OCI-LY7 (cell line): ENCODE measurements around the gene BCL2L11.

ENCODE experiments used
- CTCF ChIP-seq: fragments of 200-600 bp; sonication (generic); conservative IDR thresholded peaks from 2 replicates; pipeline ENCODE4 v1.5.1; 2014; ENCODE audit warnings: mild to moderate bottlenecking, antibody characterized with exemption, low read length, moderate library complexity, mixed read lengths
- EZH2phosphoT487 ChIP-seq: fragments of 200-600 bp; sonication (generic); IDR thresholded peaks from 2 replicates; pipeline ENCODE4 v1.6.1; 2018; ENCODE audit warnings: low read depth, borderline replicate concordance, mild to moderate bottlenecking, mixed run types, antibody characterized with exemption, low read length, moderate library complexity, mixed read lengths

DNA sequence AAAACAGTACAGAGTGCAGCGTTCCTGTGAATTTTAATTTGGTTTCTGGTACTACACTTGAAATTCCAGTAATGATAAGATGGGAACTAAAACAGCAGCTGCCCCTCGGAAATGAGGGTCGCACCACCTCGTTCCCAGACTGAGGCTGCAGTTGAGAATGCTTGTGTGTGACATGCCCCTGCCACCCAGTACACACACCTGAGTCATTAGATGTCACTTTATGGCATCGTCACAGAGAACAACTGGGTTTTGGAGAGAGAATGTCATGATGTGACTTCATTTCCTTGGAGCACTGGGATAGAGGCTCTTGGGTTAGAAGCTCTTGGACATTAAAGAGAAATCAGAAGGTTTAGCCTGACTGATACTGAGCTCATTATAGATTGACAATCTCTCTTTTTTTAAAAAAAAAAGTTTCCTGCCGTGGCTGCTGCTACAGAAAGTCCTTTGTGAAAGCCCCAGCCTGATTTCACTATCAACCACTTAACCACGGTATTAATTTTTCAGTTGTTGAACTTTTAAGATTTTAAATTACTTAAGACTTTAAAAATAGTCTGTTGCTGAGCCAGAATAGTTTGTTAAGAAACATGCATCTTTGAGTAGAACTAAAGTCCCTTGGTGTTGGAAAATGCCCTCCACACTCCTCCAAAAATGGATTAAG is 24.5 kb downstream of the BCL2L11 start:
- TF ChIP-seq CTCF (no peak), EZH2phosphoT487 (no peak)
